ENCODE measurements around the gene SLC15A4.
A peak's percentile ranks its signal among the peaks of the same experiment; 100 is the strongest.
"Not testable (repeated sequence)": the region's sequence is repeated elsewhere in the genome, so short reads cannot be mapped to it uniquely, and the experiment has no call there.

SLC15A4 gene

DNA sequence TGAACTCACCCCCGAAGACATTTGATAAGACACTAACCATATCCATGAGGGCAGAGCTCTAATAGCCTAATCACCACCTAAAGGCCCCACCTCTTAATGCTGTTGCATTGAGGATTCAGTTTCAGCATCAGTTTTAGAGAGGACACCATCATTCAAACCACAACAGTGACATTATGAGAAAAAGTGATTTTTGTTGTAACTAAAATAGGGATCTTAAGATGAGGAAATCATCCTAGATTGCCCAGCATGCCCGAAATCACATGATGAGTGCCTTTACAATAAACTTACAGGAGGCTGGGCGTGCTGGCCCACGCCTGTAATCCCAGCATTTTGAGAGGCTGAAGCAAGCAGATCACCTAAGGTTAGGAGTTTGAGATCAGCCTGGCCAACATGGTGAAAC, 19.8 kb upstream of the SLC15A4 start:
- DNase-seq, result no peak

DNA sequence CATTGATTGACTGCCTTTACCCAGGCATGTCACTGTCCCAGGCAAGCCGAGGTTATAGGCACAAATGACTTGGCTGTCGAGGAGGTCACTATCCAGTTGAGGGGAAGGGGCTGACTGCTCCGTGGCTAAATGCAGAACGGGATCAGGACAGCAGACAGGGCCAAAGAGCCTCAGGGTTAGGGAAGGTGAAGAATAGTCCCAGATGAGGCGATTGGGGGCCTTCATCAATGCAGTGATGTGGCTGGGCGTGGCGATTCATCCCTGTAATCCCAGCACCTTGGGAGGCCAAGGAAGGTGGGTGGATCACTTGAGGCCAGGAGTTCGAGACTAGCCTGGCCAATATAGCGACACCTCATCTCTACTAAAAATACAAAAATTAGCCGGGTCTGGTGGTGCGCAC, 18.8 kb upstream of the SLC15A4 start:
- DNase-seq, result no peak

DNA sequence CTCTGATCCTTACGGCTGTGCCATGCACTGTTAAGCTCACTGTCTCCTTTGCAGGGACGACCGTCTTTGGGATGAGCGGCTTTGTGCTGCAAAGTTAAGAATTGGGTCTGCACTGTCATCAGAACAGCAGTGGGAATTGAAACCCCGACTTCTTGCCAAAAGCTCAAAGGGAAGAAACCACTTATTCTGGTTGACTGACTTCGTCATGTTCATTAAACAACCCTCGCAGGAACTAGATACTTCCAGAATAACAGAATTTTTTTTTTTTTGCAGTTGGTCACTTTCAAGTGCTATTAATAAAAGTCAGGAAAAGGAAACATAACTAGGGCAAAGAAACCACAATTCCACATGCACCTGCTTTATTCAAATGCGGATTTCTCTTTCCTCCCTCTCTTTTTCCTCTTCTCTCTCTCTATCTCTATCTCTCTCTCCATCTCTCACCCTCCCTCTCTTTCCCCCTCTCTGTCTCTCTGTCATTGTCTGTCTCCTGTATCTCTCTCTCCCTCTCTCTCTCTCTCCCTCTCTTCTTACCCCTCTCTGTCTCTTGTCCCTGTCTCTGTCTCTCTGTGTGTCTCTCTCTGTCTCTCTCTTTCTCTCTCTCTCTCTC, 17.2 kb upstream of the SLC15A4 start:
- DNase-seq, result no peak

DNA sequence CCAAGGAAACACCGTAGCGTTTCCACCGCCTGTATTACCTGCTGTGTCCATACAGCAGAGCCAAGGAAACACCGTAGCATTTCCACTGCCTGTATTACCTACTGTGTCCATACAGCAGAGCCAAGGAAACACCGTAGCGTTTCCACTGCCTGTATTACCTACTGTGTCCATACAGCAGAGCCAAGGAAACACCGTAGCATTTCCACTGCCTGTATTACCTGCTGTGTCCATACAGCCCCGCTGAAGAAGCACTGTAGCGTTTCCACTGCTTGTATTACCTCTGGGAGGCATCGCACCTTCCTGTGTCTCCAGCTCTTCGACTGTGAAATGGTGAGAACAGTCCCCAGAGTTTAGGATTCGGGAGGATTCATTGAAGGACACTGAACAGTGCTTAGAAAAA, 16.1 kb upstream of the SLC15A4 start:
- not testable (repeated sequence) for DNase-seq

DNA sequence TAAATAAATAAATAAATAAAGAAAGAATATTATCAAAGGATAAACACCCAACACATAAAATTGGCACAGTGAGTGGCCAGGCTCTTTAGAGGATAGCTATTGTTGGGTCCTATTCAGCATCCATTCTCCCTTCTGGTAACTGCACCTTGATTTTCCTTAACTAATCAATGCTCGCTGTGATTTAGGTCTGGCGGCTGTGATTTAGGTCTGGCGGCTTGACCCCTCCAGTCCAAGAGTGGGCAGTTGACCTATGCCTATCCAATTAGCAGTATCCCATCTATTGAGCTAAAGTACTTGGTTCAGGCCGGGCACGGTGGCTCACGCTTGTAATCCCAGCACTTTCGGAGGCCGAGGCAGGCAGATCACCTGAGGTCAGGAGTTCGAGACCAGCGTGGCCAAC, 9.7 kb upstream of the SLC15A4 start:
- no peak for DNase-seq

DNA sequence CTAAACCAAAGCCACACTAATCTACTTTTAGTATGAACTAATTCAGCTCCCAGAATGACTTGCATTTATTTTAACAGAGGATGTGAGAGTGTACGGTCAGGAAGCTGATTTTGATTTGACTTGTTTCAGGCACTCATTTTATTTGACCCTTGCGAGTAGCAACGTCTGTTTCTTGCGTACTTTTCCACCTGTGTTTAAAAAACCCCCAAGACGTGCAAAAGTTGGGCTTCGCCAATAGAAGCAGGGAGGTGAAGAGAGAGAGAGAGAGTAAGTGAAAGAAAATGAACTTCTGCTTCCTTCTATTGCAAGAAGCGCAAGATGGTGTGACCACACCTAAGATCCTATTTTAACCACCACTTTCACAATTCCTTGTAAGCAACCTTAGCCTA, 6.7 kb upstream of the SLC15A4 start:
- no peak for DNase-seq

DNA sequence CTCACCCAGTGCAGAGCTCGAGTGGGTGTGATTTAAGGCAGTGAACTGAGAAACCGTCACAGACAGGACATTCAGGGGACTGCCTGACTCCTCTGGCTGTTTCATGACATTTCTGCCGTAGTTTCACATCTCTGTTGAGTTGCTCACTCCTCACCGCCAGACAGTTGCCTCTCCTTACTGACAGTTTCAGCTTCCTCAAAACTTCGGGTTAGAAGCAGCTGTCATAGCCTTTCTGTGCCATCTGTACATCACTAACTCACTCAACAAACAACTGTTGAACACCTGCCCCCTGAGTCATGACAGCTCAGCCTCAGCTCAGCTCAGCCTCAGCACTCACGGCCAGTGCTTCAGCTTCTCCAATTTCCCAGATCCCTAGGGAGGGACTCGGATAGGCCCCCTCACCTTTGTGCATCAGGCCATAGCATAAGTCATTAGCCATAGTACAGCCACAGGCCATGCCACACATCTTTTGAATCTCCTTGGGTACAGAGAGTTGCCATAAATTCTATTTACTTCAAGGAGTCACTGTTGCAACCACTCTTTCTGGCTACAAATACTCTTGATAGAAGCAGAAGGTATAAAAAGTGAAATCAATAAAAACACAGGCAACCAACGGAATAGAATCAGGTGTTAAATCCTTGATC, 6.2 kb upstream of the SLC15A4 start:
- no peak for DNase-seq

DNA sequence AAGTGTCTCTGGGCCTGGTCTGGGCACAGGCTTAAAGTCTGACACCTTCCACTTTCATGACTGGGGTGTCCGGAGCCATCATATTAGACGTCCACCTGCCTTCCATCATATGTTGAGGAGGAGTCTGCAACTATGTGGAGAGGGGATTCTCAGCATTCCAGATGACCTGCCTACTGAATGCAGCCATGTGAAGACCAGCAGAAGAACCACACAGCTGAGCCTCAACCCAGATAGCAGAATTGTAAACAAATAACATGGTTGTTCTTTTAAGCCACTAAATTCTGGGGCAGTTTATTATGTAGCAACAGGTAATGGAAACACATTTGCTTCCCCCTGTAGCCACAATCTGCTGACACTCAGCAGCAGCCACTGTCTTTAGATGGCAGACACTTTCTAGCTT, 4.0 kb upstream of the SLC15A4 start:
- no peak for DNase-seq

DNA sequence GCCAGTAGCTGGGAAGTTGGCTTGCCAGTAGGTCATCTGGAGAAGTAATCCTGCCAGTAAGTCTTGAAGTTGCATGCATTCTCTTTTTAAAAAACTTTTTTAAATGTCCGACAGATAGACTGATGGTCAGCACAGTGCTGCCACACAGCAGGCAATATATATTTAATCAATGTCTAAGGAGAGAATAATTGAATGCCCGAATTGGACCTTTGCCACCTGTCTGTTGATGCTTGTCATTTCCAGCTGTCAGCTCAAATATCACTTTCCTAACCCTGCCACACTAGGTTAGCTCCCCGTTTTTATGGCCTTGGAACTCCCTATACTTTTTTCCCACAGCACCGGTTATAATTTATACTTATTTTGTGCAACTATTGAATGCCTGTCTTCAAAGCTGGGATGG, 2.1 kb upstream of the SLC15A4 start:
- no peak for DNase-seq

DNA sequence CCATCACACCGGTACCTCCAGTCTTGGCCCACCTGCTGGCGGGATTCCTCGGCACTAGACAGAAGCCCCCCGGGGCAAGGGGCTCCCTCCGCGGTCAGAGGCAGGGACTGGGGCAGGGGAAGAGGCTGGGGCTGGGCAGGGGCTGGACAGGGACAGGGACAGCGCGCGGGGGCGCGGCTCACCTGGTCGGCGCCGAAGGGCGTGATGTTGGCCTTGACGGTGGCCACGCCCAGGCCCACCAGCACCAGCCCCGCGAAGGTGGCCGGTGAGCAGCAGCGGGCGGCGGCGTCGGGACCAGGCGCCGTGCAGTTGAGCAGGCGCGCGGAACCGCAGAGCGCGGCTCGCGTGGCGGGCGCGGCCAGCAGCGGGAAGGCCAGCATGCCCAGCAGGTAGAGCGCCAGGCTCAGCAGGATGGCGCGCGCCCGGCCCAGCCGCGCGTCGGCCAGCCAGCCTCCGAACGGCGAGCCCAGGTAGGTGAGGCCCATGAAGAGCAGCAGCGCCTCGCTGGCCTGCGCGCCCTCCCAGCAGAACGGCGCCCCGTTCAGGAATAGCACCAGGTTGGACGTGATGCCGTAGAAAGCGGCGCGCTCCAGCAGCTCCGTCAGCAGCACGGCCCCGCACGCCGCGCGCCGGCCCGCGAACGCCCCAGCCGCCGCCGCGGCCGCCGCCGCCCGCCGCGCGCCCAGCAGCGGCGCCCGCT, 392 bp downstream of the SLC15A4 start:
- DNase-seq, result peak; percentile 25

DNA sequence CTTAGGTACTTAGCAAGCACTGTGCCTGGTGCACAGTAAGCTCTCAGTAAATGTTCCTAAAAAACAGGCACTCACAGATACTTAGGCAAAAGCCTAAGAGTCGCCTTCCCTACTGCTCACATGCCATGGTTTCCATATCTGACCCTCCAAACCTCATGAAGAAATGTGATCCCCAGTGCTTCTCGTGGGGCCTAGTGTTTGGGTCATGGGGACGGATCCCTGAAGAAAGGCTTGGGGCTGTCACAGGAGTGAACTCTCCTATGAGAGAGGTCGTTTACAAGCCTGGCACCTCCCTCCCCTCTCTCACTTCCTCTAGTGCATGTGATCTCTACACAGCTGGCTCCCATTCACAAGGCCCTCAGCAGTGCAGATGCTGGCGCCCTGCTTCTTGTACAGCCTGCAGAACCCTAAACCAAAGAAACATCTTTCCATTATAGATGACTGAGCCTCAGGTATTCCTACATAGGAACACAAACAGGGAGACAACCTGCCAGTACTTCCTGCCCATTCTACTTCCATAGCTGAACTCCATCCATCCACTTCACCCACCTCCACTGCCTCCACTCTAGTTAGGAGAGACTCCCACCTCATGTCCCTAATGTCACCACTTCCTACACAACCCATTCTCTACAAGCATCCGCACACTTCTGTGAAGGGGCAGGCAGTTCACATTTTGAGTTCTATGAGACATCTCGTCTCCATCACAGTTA, 2.9 kb downstream of the SLC15A4 start:
- DNase-seq, result no peak

DNA sequence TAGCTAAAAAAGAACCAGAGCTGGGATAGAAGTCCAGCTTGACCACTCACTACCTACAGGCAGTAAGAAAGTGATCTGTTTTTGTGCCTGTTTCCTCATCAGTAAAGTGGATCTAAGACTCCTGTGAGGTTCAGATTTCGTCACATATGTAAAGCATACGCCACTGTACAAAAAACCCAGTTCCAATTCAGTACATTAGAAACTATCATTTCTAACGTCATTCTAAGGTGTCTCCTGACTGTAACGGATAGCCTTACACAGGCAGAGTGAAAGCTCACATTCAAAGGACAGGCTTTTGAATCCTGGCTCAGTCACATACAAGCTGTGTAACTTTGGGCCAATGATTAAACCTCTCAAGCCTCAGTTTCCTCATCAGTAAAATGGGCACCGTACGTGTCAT, 3.5 kb downstream of the SLC15A4 start:
- DNase-seq, result no peak

DNA sequence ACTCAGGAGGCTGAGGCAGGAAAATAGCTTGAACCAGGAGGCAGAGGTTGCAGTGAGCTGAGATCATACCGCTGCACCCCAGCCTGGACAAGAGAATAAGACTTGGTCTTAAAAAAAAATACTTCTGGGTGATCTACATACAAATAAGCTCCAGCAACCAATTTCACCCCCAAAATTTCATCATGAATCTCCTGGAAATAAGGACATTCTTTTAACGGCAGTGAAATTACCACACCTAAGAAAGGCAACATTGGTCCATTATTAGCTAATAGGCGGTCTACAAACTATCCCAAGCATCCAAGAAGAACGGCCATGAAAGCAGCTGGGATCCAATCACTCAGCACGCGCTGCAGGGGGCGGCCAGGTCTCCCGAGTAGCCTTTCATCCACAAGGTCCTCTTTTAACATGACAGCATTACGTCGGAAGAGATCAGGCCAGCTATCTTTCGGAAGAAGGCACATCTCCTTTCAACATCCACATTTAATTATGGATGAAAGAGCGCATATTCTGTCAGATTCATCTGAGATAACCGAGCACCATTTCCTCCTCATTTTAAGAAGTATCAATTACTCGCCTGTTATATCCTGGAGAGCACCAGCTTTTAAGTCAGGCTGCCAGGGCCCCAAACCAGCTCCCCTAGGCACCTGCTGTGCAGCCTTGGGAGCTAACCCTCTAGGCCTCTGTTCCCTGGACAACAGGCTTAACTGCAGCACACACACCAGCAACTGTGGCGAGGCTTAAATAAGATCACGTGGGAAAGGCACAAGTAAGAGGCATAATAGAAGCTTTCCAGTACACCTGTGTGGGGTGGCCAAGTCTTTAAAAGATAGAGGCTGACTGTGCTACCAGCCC, 4.2 kb downstream of the SLC15A4 start:
- no peak for DNase-seq

DNA sequence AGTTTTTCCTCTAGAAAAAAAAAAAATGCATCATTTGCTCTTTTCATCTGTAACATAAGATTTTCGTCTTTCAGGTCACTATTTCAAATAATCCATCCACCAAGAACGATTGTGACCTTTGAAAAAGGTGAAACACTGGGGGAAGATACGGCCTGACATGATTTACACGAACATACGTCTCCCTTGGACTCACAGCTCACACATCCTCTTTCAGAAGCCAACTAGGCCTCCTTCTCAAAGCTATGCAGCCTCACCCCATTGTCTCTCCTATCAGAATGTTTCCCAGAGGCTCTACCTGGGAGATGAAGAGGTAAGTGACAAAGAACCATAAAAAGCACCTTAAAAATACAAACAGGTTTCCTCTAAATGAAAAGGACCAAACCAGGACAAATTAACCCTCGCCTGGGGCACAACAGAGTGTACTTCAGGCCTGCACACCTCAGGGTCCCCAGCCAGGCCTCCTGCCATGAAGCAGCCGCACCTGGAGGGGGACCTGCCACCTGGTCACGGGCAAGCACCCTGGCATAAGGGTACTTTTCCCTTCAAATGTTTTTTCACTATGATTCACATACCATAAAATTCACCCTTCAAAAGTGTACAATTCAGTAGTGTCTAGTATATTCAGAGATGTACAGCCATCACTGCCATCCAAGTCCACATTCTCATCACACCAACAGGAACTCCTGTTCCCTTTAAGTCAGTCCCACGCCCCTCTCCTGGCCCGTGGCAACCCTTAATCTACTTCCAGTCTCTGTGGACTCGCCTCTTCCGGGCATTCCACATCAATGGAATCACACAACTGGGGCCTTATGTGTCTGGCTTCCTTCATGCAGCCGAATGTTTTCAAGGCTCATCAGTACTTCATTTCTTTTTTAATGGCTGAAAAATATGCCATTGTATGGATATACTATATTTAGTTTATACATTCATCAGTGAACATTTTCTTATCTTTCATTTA, 5.4 kb downstream of the SLC15A4 start:
- no peak for DNase-seq

DNA sequence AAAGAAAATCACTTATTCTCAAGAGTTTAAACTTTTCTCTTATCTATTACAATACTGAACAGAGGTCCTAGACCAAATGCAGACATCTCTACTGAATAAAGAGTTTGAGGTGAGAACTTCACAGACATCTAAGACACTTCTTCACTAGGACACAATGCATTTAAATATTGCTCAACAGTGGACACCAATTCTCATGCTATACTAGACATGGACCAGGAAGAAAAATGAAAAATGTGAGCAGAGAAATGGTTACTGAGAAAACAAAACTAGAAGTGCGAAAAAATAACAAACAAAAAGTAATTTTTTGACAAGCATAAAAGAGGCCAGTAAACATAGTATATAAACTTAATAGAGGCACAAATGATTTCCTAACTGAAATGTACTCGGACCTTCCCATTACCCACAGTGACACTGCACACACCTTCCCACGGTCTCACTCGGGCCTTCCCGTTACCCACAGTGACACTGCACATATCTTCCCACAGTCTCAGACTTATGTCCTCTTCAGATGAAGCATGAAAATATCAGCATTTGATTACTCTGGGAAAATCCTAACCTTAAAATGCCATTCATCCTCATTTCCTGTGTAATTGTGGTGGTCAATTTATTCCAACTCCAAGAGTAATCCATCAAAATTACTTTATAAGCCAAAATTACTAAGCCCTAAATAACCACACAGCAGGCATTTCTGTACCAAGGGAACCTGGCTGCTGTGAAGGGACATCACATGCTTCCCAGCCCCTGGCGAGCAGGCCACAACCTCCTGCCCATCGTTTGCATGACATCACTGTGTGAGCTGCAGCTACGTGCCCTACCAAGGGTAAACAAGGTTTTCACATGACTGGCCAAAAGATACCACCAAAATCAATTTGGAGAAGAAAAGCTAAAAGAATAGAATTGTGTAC, 6.4 kb downstream of the SLC15A4 start:
- DNase-seq, result no peak

DNA sequence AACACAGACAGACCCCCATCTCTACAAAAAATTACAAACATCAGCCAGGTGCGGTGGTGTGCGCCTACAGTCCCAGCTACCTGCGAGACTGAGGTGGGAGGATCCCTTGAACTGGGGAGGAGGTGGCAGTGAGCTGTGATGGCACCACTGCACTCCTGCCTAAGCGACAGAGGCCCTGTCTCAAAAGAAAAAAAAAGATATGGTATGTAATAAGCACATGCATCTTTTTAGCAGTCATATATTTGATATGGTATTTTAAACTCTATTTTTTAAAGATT, 7.2 kb downstream of the SLC15A4 start:
- no peak for DNase-seq

DNA sequence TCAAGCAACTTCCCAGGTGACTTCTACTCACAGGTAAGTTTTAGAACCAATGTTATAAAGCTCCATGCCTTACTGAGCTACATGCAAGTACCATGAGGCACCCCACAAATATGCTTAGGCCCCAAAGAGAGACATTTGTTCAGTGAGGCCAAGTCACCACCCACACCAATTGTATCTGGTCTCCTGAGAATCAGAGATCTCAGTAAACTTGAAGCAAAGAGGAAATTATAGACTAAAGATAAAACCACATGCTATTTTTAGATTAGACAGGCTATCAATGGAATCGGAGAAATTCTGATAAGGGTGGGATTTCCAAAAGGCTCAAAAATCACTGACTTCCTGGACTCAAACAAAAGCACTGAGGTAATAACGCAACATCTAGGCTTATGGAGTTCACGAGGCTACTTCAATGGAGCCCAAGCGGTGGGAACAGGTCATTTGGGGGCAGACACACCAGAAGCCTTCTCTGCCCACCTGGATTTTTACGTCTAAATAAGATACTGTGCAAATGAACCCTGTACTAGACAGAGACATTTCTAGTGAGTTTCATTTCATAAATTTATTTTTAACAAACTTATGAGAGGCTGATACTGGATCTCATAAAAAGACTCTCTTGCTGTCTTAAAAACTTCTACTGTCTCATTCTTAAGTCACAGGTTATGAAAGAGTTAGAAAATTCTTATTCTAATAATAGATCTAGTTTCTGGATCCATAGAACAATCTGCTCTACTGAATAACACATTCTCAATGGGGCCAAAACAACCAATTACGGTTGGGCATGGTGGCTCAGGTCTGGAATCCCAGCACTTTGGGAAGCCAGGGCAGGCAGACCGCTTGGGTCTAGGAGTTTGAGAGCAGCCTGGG, 7.7 kb downstream of the SLC15A4 start:
- no peak for DNase-seq

DNA sequence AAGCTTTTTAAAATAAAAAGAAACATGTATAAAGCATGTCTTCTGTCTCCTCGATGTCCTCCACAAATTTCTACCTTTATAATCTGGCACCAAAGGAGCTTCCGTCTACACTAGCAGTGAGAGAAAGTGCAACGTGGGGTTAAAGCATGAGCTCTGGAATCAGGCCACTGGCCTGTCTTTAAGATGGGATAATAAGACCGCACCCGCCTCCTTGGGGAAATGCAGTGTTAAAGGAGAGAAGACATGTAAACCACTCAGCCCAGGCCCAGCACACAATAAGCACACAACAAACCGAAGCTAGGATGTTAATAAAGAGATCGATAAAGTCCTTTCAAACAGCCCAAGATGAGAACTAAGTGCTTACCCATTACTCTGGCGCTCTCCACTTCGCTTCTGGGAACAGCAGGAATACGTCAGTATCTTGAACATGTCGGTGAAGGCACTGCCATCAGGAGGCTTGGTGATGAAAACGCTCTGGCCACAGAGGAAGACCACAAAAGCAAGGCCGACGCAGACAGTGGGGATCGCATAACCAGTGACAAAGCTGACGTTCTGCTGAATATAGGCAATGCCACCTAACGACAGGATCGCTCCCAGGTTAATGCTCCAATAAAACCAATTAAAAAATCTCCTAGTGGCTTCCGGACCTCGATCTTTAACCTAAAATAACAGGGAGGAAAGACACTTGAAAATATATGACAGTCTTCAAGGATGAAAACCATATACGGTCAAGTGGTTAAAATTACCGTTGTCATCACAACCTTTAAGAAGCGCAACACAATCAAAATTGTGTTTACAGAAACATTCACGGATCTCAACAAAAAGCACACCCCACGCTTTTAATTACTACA, 9.1 kb downstream of the SLC15A4 start:
- no peak for DNase-seq

DNA sequence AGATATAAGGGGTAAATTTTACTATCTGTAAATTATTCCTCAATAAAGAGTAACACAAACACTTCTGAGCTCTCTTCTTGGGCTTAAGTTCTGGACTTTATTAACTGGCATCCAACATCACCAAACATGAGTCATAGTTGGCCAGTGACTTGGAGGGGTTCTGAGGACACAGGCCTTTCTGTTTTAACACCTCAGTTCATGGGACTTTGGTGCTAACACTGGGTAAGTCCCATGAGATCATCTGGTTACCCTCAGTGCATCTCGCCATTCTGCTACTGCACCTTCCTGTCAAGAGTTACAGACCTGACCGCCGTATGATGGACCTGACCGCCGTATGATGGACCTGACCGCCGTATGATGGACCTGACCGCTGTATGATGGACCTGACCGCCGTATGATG, 9.9 kb downstream of the SLC15A4 start:
- DNase-seq, result no peak

All from CD4-positive, alpha-beta T cell treated with Interleukin-6 for 4 hours (primary cell).